ENCODE measurements around the gene HMCN2.

HMCN2 gene

GRCh38 chr9:130295945-130296782 is 30.6 kb downstream of the HMCN2 start:
- Histone ChIP-seq H3K9ac (no peak overlapping the region), H3K79me2 (ENCODE audit: insufficient read depth, low read depth) (no peaks in the 10 kb centered on the region), H3K27me3 (ENCODE audit: insufficient read depth, low read depth) (peaks cover 69% of the 10 kb centered on the region), H3K27ac (no peak overlapping the region), H3K4me1 (ENCODE audit: low read depth, poor library complexity, severe bottlenecking) (no peaks in the 10 kb centered on the region), H2AFZ (ENCODE audit: low read depth) (no peak overlapping the region), H4K20me1 (ENCODE audit: insufficient read depth) (no peaks in the 10 kb centered on the region), H3K4me2 (no peak overlapping the region), H3K36me3 (ENCODE audit: insufficient read depth) (no peaks in the 10 kb centered on the region), H3K4me3 (IDR thresholded peaks at IDR 0.05; ENCODE audit: insufficient read depth, low read depth, low read length) (no peak overlapping the region)
- no peak for TF ChIP-seq CTCF (conservative IDR thresholded peaks at IDR 0.05; ENCODE audit: low read depth, low read length)

- no peaks in the 10 kb centered on the region for H3K36me3 ChIP-seq (ENCODE audit: insufficient read depth)
These were observed 31.2 kb downstream of the HMCN2 start for GRCh38 chr9:130296783-130297055.

GRCh38 chr9:130297371-130297770 is 31.8 kb downstream of the HMCN2 start:
- Histone ChIP-seq H3K4me2 (no peak overlapping the region), H2AFZ (ENCODE audit: low read depth) (no peak overlapping the region), H3K27me3 (ENCODE audit: insufficient read depth, low read depth) (peaks cover 68% of the 10 kb centered on the region), H3K79me2 (ENCODE audit: insufficient read depth, low read depth) (no peaks in the 10 kb centered on the region), H3K36me3 (ENCODE audit: insufficient read depth) (no peaks in the 10 kb centered on the region), H3K27ac (no peak overlapping the region), H3K4me3 (IDR thresholded peaks at IDR 0.05; ENCODE audit: insufficient read depth, low read depth, low read length) (no peak overlapping the region), H4K20me1 (ENCODE audit: insufficient read depth) (no peaks in the 10 kb centered on the region), H3K9ac (no peak overlapping the region), H3K4me1 (ENCODE audit: low read depth, poor library complexity, severe bottlenecking) (no peaks in the 10 kb centered on the region)
- TF ChIP-seq CTCF (conservative IDR thresholded peaks at IDR 0.05; ENCODE audit: low read depth, low read length): no peak

More at GRCh38 chr9:130296783-130297055, 31.2 kb downstream of the HMCN2 start:
- H3K4me1 ChIP-seq (ENCODE audit: low read depth, poor library complexity, severe bottlenecking): no peaks in the 10 kb centered on the region
- H3K79me2 ChIP-seq (ENCODE audit: insufficient read depth, low read depth): no peaks in the 10 kb centered on the region
- H3K4me2 ChIP-seq: no peak overlapping the region
- no peak overlapping the region for H2AFZ ChIP-seq (ENCODE audit: low read depth)
- no peak overlapping the region for H3K4me3 ChIP-seq (IDR thresholded peaks at IDR 0.05; ENCODE audit: insufficient read depth, low read depth, low read length)
- peaks cover 69% of the 10 kb centered on the region; the same call in 1 of the 2 replicates for H3K27me3 ChIP-seq (ENCODE audit: insufficient read depth, low read depth)
- H4K20me1 ChIP-seq (ENCODE audit: insufficient read depth): no peaks in the 10 kb centered on the region
- no peak for TF ChIP-seq CTCF (conservative IDR thresholded peaks at IDR 0.05; ENCODE audit: low read depth, low read length)
- H3K9ac ChIP-seq: no peak overlapping the region
- H3K27ac ChIP-seq: no peak overlapping the region

- no peaks in the 10 kb centered on the region for H3K36me3 ChIP-seq (ENCODE audit: insufficient read depth)
- H3K4me1 ChIP-seq (ENCODE audit: low read depth, poor library complexity, severe bottlenecking): no peaks in the 10 kb centered on the region
- H2AFZ ChIP-seq (ENCODE audit: low read depth): no peak overlapping the region
- H3K4me3 ChIP-seq (IDR thresholded peaks at IDR 0.05; ENCODE audit: insufficient read depth, low read depth, low read length): no peak overlapping the region
- H3K27me3 ChIP-seq (ENCODE audit: insufficient read depth, low read depth): peaks cover 68% of the 10 kb centered on the region
- no peak overlapping the region for H3K4me2 ChIP-seq
- H3K27ac ChIP-seq: no peak overlapping the region
- H4K20me1 ChIP-seq (ENCODE audit: insufficient read depth): no peaks in the 10 kb centered on the region
- H3K79me2 ChIP-seq (ENCODE audit: insufficient read depth, low read depth): no peaks in the 10 kb centered on the region
- no peak for TF ChIP-seq CTCF (conservative IDR thresholded peaks at IDR 0.05; ENCODE audit: low read depth, low read length)
- no peak overlapping the region for H3K9ac ChIP-seq
These were observed 33.2 kb downstream of the HMCN2 start for GRCh38 chr9:130298662-130299279.
